Amniotic epithelial cell (primary cell): ENCODE measurements around the gene MTCP1.

Source experiments
- DNase-seq: peaks from one replicate; pipeline ENCODE4 v3.0.0-alpha.2; 2010; ENCODE audit warnings: low read depth

MTCP1 gene

GRCh38 chrX:155070975-155071693 is at the start of gene MTCP1, which contains the start of the genes BRCC3 and CMC4:
TSS of gene MTCP1 (minus strand) at chrX:155071136. CDS start at chrX:155066010, 5,126 bp downstream.
TSS of gene BRCC3 (plus strand) at chrX:155071508. CDS start at chrX:155071528, 20 bp downstream.
TSS of gene CMC4 (minus strand) at chrX:155071136. CDS start at chrX:155064023, 7,113 bp downstream.
- peak; percentile 67 for DNase-seq

GRCh38 chrX:155115174-155115819 is 44.4 kb upstream of the MTCP1 start:
- DNase-seq: no peak

GRCh38 chrX:155113097-155113496 is 42.2 kb upstream of the MTCP1 start:
- DNase-seq: no peak

GRCh38 chrX:155112171-155112570 is 41.2 kb upstream of the MTCP1 start:
- no peak for DNase-seq

- DNase-seq: no peak
These were observed 37.5 kb upstream of the MTCP1 start for GRCh38 chrX:155108427-155108826.

GRCh38 chrX:155105919-155106318 is 35.0 kb upstream of the MTCP1 start:
- DNase-seq: no peak

GRCh38 chrX:155094468-155095061 is 23.6 kb upstream of the MTCP1 start:
- peak; percentile 23 for DNase-seq

GRCh38 chrX:155086961-155087735 is 16.2 kb upstream of the MTCP1 start:
- DNase-seq: peak; percentile 48

GRCh38 chrX:155086202-155086840 is 15.4 kb upstream of the MTCP1 start:
- DNase-seq: peak; percentile 26

GRCh38 chrX:155071694-155072280 is 851 bp upstream of the MTCP1 start:
- no peak for DNase-seq

- no peak for DNase-seq
These were observed 317 bp downstream of the MTCP1 start for GRCh38 chrX:155070663-155070974.

GRCh38 chrX:155070038-155070437 is 898 bp downstream of the MTCP1 start:
- no peak for DNase-seq

- no peak for DNase-seq
These were observed 1.5 kb downstream of the MTCP1 start for GRCh38 chrX:155069414-155069813.

- peak; percentile 50 for DNase-seq
These were observed 2.8 kb downstream of the MTCP1 start for GRCh38 chrX:155068165-155068564.

- DNase-seq: peak; percentile 85
These were observed 5.8 kb downstream of the MTCP1 start for GRCh38 chrX:155065035-155065734.

GRCh38 chrX:155061760-155062159 is 9.2 kb downstream of the MTCP1 start:
- no peak for DNase-seq

GRCh38 chrX:155056877-155057792 is 13.8 kb downstream of the MTCP1 start:
- peak; percentile 62 for DNase-seq

GRCh38 chrX:155056471-155056870 is 14.5 kb downstream of the MTCP1 start:
- no peak for DNase-seq

GRCh38 chrX:155055494-155055893 is 15.4 kb downstream of the MTCP1 start:
- no peak for DNase-seq

GRCh38 chrX:155054255-155054654 is 16.7 kb downstream of the MTCP1 start:
- DNase-seq: no peak
